ENCODE measurements around the gene TCEANC2. TPM values are rescaled to one million over a fixed set of nuclear protein-coding genes. Genes with fewer than 3 reads are reported as not detected.
A peak's percentile ranks its signal among the peaks of the same experiment; 100 is the strongest.

The TCEANC2 gene
- total RNA-seq, 1 experiment from 2014 or later: 2.0 TPM

DNA sequence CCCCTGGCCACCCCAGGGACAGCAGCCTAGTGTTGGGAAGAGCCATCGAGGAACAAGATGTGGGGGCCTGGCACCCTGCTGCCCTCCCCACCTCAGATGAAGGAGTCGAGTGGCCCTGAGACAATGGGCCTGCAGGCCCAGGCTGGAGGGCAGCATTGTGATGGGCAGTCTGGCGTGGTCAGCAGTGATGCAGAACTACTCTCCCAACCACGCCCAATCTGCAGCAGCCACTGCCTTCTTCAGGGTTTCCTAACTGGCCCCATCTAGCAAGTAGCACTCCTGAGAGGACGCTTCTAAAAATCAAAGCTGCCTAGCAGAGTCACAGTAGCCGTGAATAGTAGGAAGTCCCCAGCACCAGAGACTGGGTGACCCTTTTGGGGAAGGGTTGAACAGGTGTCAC is 80.9 kb downstream of the TCEANC2 start:
- no peak for DNase-seq (ENCODE audit: low spot score)

DNA sequence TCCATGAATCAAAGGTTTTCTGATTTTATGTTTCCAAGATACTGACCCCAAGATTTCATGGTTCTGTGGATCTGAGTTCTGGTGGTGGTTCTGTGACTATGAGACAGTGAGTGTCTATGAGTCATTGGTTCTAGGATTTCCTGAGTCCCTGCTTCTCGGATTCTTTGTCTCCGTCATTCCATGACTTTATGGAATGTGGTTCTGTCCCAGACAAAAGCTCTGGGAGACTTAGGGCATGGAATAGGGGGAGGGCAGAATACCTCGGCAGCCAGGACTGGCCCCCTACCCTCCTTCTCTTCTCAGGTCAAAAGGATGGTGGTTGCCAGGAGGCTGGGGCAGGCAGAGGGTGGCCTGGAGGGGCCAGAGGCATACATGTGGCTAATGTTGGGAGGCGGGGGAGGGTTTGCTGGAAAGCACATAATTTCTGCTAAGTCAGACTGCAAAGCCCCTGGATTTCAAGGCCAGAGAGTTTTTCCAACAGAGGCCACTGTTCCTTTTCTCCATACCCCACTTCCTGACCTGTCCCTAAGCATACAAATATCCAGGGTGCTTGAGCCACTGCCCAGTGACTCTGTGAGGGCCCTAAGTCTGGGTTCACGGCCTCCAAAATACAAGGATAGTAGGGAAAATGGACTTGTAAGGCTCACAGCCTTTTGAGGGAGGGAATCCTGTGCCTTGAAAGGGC is 82.2 kb downstream of the TCEANC2 start:
- no peak for DNase-seq (ENCODE audit: low spot score)

DNA sequence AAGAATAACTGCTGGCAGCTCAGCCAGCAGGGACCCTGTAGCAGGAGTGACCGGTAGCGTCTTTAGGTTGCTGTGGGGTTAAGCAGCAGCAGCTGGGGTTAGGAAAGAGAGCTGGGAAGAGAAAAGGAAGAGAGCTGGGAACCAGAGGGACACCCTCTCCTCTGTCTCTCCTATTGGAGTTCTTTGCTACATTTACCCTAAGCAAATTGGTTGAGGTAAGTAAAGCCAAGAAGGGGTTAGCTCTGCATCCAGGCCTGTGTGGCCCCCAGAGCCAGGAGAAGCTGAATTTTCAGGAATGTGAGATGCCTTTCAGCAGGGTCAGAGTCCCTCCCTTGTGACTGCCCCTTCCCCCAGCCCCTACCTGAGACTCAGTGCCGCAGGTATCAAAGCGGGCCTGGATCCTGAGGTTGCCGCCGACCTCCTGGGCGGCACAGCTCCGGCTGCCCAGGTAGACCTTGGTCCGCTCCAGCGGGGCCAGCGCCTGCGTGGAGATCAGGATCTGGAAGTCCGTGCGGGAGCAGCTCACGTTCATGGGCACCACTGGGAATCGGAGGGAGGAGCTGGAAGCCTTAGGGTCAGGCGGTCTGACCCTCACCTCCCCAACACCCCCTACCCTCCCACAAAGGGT is 83.0 kb downstream of the TCEANC2 start:
- no peak for DNase-seq (ENCODE audit: low spot score)

DNA sequence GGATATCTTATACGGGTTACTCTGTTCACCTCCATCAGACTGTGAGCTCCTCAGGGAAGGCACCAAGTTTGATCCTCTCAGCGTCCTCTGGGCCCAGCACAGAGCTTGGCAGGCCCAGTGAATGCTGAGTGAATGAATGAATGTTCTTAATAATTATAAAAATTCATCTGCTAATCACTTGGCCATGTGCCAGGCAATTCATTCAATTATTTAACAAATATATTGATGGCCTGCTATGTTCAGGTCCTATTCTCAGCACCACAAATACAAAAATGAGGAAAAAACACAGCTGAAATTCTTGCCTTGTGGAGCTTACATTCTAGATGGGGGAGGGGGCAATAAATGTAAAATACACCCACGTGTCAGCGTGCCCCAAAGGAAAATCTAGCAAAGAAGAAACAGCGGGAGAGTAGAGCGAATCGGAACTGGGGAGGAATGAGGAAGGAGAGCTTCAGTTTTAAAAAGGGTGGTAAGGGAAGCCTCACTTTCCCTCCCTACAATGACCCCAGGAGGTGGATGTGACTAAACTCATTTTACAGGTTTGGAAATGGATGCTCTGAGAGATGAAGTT is 83.6 kb downstream of the TCEANC2 start:
- no peak for DNase-seq (ENCODE audit: low spot score)

DNA sequence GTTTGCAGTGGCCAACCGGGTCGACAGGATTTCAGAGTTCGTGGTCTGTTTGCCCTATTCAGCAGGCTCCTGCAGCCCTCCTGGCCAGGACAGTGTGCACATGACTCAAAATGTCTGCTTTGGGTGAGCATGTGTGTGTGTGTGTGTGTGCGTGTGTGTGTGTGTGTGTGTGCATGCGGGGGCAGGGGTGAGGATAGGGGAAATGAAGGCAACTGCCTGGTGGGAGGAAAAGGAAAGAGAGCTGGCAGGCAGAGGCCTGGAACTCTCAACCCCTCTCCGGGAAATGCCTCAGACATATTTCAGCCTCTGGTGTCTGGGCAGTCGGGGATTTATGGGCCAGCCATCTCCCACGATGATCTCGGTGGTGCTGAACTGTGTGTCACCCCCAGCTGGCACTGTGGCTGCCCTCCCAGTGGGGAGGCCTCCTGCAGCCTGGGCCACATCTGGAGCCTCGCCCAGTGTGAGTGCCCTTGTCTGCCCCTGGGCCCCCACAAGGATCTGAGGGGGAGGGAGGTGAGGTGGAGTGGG is 84.2 kb downstream of the TCEANC2 start:
- DNase-seq (ENCODE audit: low spot score): no peak

DNA sequence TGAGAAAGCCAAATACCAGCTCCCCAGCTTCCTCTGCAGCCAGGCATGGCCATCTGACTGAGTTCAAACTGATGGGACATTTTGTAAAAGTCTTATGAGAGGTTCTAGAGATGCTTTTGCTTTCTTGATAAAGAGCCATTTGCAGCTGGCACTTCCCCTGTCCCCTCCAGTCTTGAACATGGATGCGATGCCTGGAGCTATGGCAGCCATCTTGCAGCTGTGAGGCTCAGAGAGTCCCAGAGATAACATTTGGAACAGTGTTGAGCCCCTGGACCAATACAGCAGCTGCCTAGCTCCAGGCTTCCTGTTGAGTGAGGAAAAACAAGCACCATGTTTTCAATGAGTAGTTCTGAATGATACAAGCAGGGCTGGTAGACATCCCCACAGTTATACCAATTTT is 85.6 kb downstream of the TCEANC2 start:
- no peak for DNase-seq (ENCODE audit: low spot score)

DNA sequence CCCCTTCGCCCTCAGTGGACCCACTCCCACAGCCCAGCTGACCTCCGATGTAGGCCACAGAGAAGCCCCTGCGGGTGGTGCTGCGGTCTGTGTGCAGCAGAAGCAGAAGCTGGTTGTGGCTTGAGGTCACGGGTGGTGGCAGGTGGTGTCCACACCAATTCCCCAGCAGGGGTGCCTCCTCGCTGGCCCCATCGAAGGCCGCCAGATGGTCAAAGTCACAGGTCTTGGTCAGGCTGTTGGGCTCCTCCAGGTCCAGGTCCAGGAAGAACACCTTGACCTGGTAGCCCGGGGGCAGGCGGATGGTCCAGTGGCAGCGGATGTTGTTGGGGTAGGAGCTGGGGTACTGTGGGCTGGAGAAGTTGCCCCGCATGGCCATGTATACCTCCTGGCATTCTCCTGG is 86.3 kb downstream of the TCEANC2 start:
- DNase-seq (ENCODE audit: low spot score): no peak

DNA sequence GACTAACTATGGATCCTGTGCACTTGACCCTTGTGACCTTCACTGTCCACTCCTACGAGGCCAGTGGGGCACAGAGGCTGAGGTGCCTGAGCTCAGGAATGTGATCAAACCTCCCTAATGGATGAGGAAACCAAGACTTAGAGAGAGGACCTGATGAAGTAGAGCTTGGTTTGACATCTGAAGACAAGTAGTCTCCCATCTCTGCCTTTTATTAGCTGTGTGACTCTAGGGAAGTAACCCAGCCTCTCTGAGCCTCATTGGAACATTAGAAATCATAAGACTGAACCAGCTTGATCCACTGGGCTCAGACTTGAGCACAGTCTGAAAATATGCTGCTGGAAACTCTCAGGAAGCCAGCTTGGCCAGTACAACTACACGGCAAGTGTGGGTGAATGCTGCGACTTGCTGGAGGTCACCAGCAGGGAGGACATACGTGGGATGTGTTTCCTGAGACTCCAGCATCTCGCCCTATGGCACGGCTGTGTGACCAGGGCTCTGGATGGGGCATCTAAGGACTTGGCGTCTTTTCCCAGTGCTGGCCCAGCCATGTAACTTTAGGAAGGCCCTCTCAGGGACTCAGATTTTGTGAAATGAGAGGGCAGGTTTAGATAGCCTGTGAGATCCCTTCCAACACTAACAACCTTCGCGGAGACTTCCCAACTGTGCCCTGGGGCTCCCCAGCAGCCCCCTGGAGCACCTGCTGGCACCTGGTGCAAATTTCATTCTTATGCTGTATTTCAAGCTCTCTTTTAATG is 88.9 kb downstream of the TCEANC2 start:
- no peak for DNase-seq (ENCODE audit: low spot score)

DNA sequence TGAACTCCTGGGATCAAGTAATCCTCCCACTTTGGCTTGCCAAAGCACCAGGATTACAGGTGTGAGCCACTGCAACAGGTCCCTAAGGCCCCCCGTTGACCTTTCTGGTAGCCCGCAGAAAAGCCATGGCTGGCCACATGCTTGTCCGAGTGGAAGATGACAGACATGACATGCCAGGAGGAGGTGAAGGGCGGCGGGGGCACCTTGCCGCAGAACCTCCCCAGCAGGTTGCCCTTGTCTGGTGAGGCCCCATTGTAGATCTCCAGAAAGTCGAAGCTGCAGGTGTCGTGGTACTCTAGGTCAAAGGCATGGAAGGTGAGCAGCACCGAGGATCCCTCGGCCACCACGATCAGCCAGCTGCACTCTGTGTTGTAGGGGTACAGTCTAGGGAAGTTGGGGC is 91.0 kb downstream of the TCEANC2 start:
- no peak for DNase-seq (ENCODE audit: low spot score)

DNA sequence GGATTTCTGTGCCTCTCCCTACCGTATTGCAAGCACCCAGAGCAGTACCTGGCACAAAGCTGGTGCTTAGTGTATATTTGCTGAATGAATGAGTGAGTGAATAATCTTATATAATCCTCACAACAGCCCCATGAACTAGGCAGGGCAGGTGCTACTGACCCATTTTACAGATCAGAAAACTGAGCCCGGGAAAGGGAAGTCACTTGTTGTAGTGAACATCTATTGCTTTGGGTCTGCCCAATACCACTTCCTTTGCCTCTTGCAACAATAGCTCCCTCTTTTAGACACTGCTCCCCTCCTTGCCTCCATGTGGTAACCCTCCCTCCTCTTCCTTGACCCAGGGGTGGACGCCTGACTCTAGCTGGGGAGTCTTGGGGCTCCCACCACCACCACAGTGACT is 96.3 kb downstream of the TCEANC2 start:
- DNase-seq (ENCODE audit: low spot score): no peak

DNA sequence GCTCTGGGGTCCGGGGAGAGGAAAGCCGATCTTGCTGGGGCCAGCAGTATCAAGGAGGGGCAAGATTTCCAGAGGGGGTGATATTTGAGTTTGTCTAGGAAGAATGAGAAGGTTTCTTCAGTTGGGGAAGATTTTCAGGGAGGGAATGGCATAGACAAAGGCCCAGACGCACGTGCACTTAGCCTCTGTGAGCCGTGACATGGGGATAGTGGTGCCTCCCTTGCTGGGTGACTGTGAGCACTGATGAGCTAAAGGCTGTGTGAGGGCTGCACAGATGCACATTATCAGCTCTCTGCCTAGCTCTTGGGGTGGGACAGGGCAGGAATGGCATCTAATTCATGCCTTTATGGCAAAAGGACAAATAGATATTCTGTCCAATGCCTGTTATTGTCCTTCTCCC is 97.6 kb downstream of the TCEANC2 start:
- DNase-seq (ENCODE audit: low spot score): no peak

DNA sequence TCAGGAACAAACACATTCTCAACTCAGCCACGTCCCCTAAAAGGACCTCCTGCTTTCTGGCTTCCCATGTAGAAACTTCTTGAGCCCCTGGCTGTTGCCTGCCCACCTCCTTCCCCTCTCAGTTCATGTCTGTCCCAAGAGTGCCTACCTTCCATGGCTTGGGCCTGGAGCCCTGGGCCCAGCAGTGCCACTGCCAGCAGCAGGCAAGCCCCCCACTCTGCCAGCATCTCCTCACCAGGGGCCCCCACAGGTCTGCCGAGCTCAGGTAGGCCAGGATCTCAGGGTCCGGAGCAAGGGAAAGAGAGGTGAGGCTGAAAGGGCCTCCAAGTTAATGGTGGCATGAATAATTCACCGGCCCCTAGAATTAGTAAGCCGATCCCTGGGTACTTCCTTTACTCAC is 99.3 kb downstream of the TCEANC2 start, which contains the start of gene CDCP2:
Gene CDCP2 (minus strand): TSS at position 305 of the 400 bp plus-strand sequence. CDS start 78 bp downstream, at position 227.
- DNase-seq (ENCODE audit: low spot score): no peak

DNA sequence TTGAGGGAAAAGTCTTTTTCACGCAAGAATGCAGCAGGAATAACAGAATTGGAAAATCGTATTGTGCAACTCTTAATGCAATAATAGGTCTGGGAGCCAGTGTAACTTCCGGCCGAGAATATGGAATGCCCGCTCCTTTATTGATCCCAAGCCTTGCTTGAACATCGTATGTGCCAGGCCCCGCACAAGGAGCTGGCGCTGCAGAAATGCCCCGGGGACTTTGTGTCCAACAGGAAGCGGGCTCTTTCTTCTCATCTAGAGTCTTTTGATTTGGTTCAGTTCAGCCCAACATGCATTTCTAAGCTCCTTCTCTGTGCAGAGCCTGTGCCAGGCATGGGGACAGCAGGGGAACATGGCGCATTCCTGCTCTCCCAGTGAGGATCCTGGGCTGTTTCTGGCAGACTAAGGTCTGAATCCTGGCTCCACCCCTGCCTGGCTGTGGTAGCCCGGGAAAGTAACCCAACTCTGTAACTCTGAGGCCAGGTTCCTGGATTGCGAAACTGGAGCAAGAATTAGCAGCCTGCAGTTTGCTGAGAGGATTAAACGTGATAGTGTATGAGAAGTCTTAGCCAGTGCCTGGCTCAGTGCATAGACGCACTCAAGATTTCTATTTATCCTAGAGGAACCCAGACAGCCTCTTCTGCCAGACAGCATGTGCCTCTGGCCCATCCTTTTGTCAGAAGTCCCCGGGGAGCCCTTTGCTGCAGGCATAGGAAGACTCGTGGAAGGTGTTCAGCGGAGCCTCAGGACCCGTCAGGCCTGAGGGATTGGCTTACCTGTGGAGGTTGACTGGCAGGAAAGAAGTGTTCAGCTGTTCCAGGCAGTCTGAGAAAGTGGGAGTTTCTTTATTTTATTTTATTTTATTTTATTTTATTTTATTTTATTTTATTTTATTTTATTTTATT is 100.4 kb downstream of the TCEANC2 start:
- peak; percentile 27 for DNase-seq (ENCODE audit: low spot score)

Small RNA genes lying within 50 kb of the gene (small RNA-seq; reads per million reads assigned to genes)
- gene AL353898.1 (not detected), gene AL353898.2 (not detected)

Other genes with a start within 250 kb of the TCEANC2 start
- gene NDC1, start 215.3 kb upstream of the TCEANC2 start, total RNA-seq (2014; rRNA removed; shearing (Covaris generic)): 28.8 and 29.5 TPM in 2 replicates
- gene YIPF1, start 163.8 kb upstream of the TCEANC2 start, total RNA-seq (2014; rRNA removed; shearing (Covaris generic)): 8.5 and 11.2 TPM in 2 replicates
- not detected in 2 replicates for gene DIO1, start 159.4 kb upstream of the TCEANC2 start, total RNA-seq (2014; rRNA removed; shearing (Covaris generic))
- 29.1 and 31.7 TPM in 2 replicates for gene IFT25, start 107.9 kb upstream of the TCEANC2 start, total RNA-seq (2014; rRNA removed; shearing (Covaris generic))
- gene LRRC42, start 107.3 kb upstream of the TCEANC2 start, total RNA-seq (2014; rRNA removed; shearing (Covaris generic)): 32.6 and 40.0 TPM in 2 replicates
- gene LDLRAD1, start 35.4 kb upstream of the TCEANC2 start, total RNA-seq (2014; rRNA removed; shearing (Covaris generic)): not detected in 2 replicates
- gene TMEM59, start 404 bp upstream of the TCEANC2 start, total RNA-seq (2014; rRNA removed; shearing (Covaris generic)): 193 and 255 TPM in 2 replicates
- not detected in 2 replicates for gene CDCP2, start 99.4 kb downstream of the TCEANC2 start, total RNA-seq (2014; rRNA removed; shearing (Covaris generic))
- 5.3 and 6.1 TPM in 2 replicates for gene CYB5RL, start 146.4 kb downstream of the TCEANC2 start, total RNA-seq (2014; rRNA removed; shearing (Covaris generic))
- gene MRPL37, start 146.6 kb downstream of the TCEANC2 start, total RNA-seq (2014; rRNA removed; shearing (Covaris generic)): 166 and 170 TPM in 2 replicates